Ascending aorta (tissue), 2 donors: ENCODE results near the gene SCAF1. TPM values are rescaled to one million over a fixed set of nuclear protein-coding genes. Genes with fewer than 3 reads are reported as not detected.

Source experiments
- DNase-seq, 2 donors: peaks; one replicate each; pipeline ENCODE4 v3.0.0-alpha.2; 2019; ENCODE audit warnings: low spot score in 2 of 2
- H3K27ac ChIP-seq, 2 donors: fragments of 200-600 bp; sonication (generic); one replicate each; pipeline ENCODE4 v1.5.1; 2016 to 2017; ENCODE audit warnings: mild to moderate bottlenecking in 1 of 2
- H3K27me3 ChIP-seq: fragments of 200-600 bp; sonication (generic); one replicate; pipeline ENCODE4 v1.5.1; 2017
- H3K36me3 ChIP-seq, 2 donors: fragments of 200-600 bp; sonication (generic); one replicate each; pipeline ENCODE4 v1.5.1; 2016
- H3K4me1 ChIP-seq, 2 donors: fragments of 200-600 bp; sonication (generic); one replicate each; pipeline ENCODE4 v1.5.1; 2016 to 2017; ENCODE audit warnings: mild to moderate bottlenecking in 1 of 2
- H3K4me3 ChIP-seq, 2 donors: fragments of 200-600 bp; sonication (generic); one replicate each; pipeline ENCODE4 v1.5.1; 2016 to 2017; ENCODE audit warnings: mild to moderate bottlenecking in 1 of 2
- H3K9me3 ChIP-seq, 2 donors: fragments of 200-600 bp; sonication (generic); one replicate each; pipeline ENCODE4 v1.5.1; 2016
- CTCF ChIP-seq, 3 experiments: fragments of 200-600 bp in 2 of 3; fragments of 450-650 bp in 1 of 3; sonication (generic) in 2 of 3; IDR thresholded peaks; one replicate each; pipeline ENCODE4 v1.5.1; 2016 to 2019; ENCODE audit warnings: antibody characterized with exemption in 3 of 3, mild to moderate bottlenecking in 1 of 3, moderate library complexity in 1 of 3
- intact Hi-C: fragments of 100-400 bp; cut with DNase I; formaldehyde crosslinking; loops from one replicate; pipeline ENCODE4 v1.15.1; 2023
- total RNA-seq: library from RNA; depleted of rRNA; stranded (reverse); fragments of >200 nt; gene quantifications from one replicate; pipeline ENCODE4 v1.1.0, GENCODE V29; 2016

SCAF1 gene
- total RNA-seq, 1 donor from 2014 or later, result 72.2 TPM

GRCh38 chr19:49658139-49658517 lies 16.1 kb downstream of the SCAF1 start:
- peaks cover 95 to 99% of the 10 kb centered on the region in 2 donors for H3K36me3 ChIP-seq
- H3K27ac ChIP-seq, result no peak overlapping the region

GRCh38 chr19:49658566-49659442 lies 16.8 kb downstream of the SCAF1 start:
- H3K36me3 ChIP-seq, result peaks cover 88 to 93% of the 10 kb centered on the region in 2 donors
- intact Hi-C loops, result no loop called here
- DNase-seq, result no peak

More at GRCh38 chr19:49658139-49658517, 16.1 kb downstream of the SCAF1 start:
- H3K4me1 ChIP-seq, result no peaks in the 10 kb centered on the region
- H3K4me3 ChIP-seq, result no peak overlapping the region
- no peaks in the 10 kb centered on the region for H3K9me3 ChIP-seq
- TF ChIP-seq CTCF (IDR thresholded peaks at IDR 0.05), result no peak
- intact Hi-C loops, result no loop called here
- no peak for DNase-seq
- H3K27me3 ChIP-seq, result no peaks in the 10 kb centered on the region

GRCh38 chr19:49660338-49660961 lies 18.4 kb downstream of the SCAF1 start:
- Histone ChIP-seq H3K27ac (no peak overlapping the region), H3K4me1 (peaks cover 0 to 9% of the 10 kb centered on the region in 2 donors), H3K4me3 (no peak overlapping the region), H3K27me3 (no peaks in the 10 kb centered on the region), H3K36me3 (peaks cover 71 to 77% of the 10 kb centered on the region in 2 donors), H3K9me3 (no peaks in the 10 kb centered on the region)
- intact Hi-C loops, result no loop called here
- no peak for DNase-seq
- TF ChIP-seq CTCF (IDR thresholded peaks at IDR 0.05), result no peak

More at GRCh38 chr19:49658566-49659442, 16.8 kb downstream of the SCAF1 start:
- no peak overlapping the region for H3K27ac ChIP-seq
- no peak overlapping the region for H3K4me3 ChIP-seq
- H3K9me3 ChIP-seq, result no peaks in the 10 kb centered on the region
- TF ChIP-seq CTCF (IDR thresholded peaks at IDR 0.05), result no peak
- H3K4me1 ChIP-seq, result peaks cover 0 to 4% of the 10 kb centered on the region in 2 donors
- no peaks in the 10 kb centered on the region for H3K27me3 ChIP-seq

- H3K36me3 ChIP-seq, result peaks cover 56 to 61% of the 10 kb centered on the region in 2 donors
- intact Hi-C loops, result no loop called here
- TF ChIP-seq CTCF (IDR thresholded peaks at IDR 0.05), result no peak
These were observed 20.0 kb downstream of the SCAF1 start for GRCh38 chr19:49662011-49662410.

GRCh38 chr19:49663224-49663623 lies 21.2 kb downstream of the SCAF1 start:
- TF ChIP-seq CTCF (IDR thresholded peaks at IDR 0.05), result no peak
- H3K9me3 ChIP-seq, result no peaks in the 10 kb centered on the region
- H3K36me3 ChIP-seq, result peaks cover 44 to 49% of the 10 kb centered on the region in 2 donors
- no peaks in the 10 kb centered on the region for H3K27me3 ChIP-seq
- no peak overlapping the region for H3K4me3 ChIP-seq
- no peak for DNase-seq
- intact Hi-C loops, result no loop called here
- H3K27ac ChIP-seq, result no peak overlapping the region
- peaks cover 0 to 18% of the 10 kb centered on the region in 2 donors for H3K4me1 ChIP-seq

More at GRCh38 chr19:49662011-49662410, 20.0 kb downstream of the SCAF1 start:
- H3K4me3 ChIP-seq, result no peak overlapping the region
- no peaks in the 10 kb centered on the region for H3K9me3 ChIP-seq
- no peaks in the 10 kb centered on the region for H3K27me3 ChIP-seq
- no peak overlapping the region for H3K27ac ChIP-seq
- DNase-seq, result no peak
- peaks cover 0 to 18% of the 10 kb centered on the region in 2 donors for H3K4me1 ChIP-seq
